ENCODE data around the gene ZBTB40. TPM values are rescaled to one million over a fixed set of nuclear protein-coding genes. Genes with fewer than 3 reads are reported as not detected.

The ZBTB40 gene
- total and polyA plus RNA-seq, 10 of the 15 experiments (the other 5 are each of a cell fraction or from before 2014, with no cell fraction given), result 1.9 to 14.4 (median 9.0) TPM

GRCh38 chr1:22553991-22554522 lies 102.4 kb downstream of the ZBTB40 start:
- Histone ChIP-seq H3K27ac (ENCODE audit: control insufficient read depth, insufficient read depth) (no peak overlapping the region), H3K36me3 (ENCODE audit: control insufficient read depth in 2 of 2, insufficient read depth in 2 of 2, low read length in 1 of 2) (no peaks in the 10 kb centered on the region), H3K27me3 (replicated peaks in 1 of 2; ENCODE audit: control insufficient read depth in 2 of 2, insufficient read depth in 2 of 2, low read length in 1 of 2) (peaks cover 4 to 12% of the 10 kb centered on the region in 2 experiments), H3K9me3 (replicated peaks; ENCODE audit: control insufficient read depth, insufficient read depth, low read length) (no peaks in the 10 kb centered on the region), H2AFZ (ENCODE audit: control insufficient read depth, low read depth, low read length) (no peak overlapping the region), H3K79me2 (ENCODE audit: control insufficient read depth, insufficient read depth, low read length) (no peaks in the 10 kb centered on the region), H3K4me3 (no peak overlapping the region), H3K9ac (ENCODE audit: control insufficient read depth, insufficient read depth, low read length) (no peak overlapping the region), H3K4me2 (ENCODE audit: control insufficient read depth, insufficient read depth) (no peak overlapping the region), H4K20me1 (ENCODE audit: control insufficient read depth, insufficient read depth) (no peaks in the 10 kb centered on the region), H3K4me1 (ENCODE audit: control insufficient read depth, insufficient read depth, low read length) (no peaks in the 10 kb centered on the region)
- intact Hi-C loops (cut with micrococcal nuclease; ENCODE audit: unreplicated experiment) (no loop called here), in situ Hi-C loops (cut with MboI) (no loop called here)
- ChIA-PET SMC1A (ENCODE audit: uncharacterized antibody, unreplicated experiment) (no interaction called here), CTCF (no interaction called here), POLR2A (no interaction called here), RAD21 (ENCODE audit: unreplicated experiment) (no interaction called here)
- BruUV-seq (replicated peaks), result no TSS peak
- no peak for ATAC-seq
- 26% methylated on average over 8 of the region's 8 CpGs for WGBS (ENCODE audit: insufficient coverage, insufficient replicate concordance, low lambda C conversion rate, missing lambda C conversion rate)
- no peak for DNase-seq (ENCODE audit: low read depth, low spot score)
- FAIRE-seq, result no peak
- TF ChIP-seq RAD51 (IDR thresholded peaks at IDR 0.05) (no peak), SIX5 (IDR thresholded peaks at IDR 0.05; ENCODE audit: low read depth, low read length, severe bottlenecking) (no peak), IKZF2 (IDR thresholded peaks at IDR 0.05) (no peak), ZNF207 (IDR thresholded peaks at IDR 0.05; ENCODE audit: borderline replicate concordance) (no peak), POLR2AphosphoS5 (IDR thresholded peaks at IDR 0.05; ENCODE audit: low read length) (no peak), PKNOX1 (IDR thresholded peaks at IDR 0.05) (no peak), ZBTB40 (IDR thresholded peaks at IDR 0.05; ENCODE audit: borderline replicate concordance) (no peak), NBN (IDR thresholded peaks at IDR 0.05) (no peak), SMARCA5 (IDR thresholded peaks at IDR 0.05) (no peak), SIN3A (IDR thresholded peaks at IDR 0.05; ENCODE audit: low read depth, low read length) (no peak), SREBF2 (IDR thresholded peaks at IDR 0.05; ENCODE audit: low read length) (no peak), E4F1 (IDR thresholded peaks at IDR 0.05; ENCODE audit: borderline replicate concordance, partially characterized antibody) (no peak), NFIC (IDR thresholded peaks at IDR 0.05; ENCODE audit: low read depth, low read length) (no peak), CTCF (IDR thresholded peaks at IDR 0.05 in 2 of 3, conservative IDR thresholded peaks at IDR 0.05 in 1 of 3; ENCODE audit: control insufficient read depth in 2 of 3, extremely low read depth in 1 of 3, insufficient read depth in 1 of 3, low read depth in 3 of 3, low read length in 3 of 3) (no peak)

All from GM12878 (cell line).